Peyer's patch (tissue), 4 donors: ENCODE measurements around the gene SLC4A3. TPM values are rescaled to one million over a fixed set of nuclear protein-coding genes. Genes with fewer than 3 reads are reported as not detected.

Experiments
- DNase-seq, 3 donors: peaks; one replicate each; pipeline ENCODE4 v3.0.0-alpha.2; 2017 to 2019
- H3K27ac ChIP-seq, 4 donors: fragments of 200-600 bp; sonication (generic); one replicate each; pipeline ENCODE4 v1.5.1; 2016 to 2019
- H3K27me3 ChIP-seq, 2 donors: fragments of 200-600 bp; sonication (generic); one replicate each; pipeline ENCODE4 v1.5.1; 2019
- H3K36me3 ChIP-seq, 3 donors: fragments of 200-600 bp; sonication (generic); one replicate each; pipeline ENCODE4 v1.5.1; 2016 to 2019
- H3K4me1 ChIP-seq, 4 donors: fragments of 200-600 bp; sonication (generic); one replicate each; pipeline ENCODE4 v1.5.1; 2016 to 2019
- H3K4me3 ChIP-seq, 4 donors: fragments of 200-600 bp; sonication (generic); 1 replicate in 3 of 4; 2 replicates in 1 of 4; pipeline ENCODE4 v1.5.1; 2016 to 2019; ENCODE audit warnings: mild to moderate bottlenecking in 1 of 4
- H3K9me3 ChIP-seq, 4 donors: fragments of 200-600 bp; sonication (generic); one replicate each; pipeline ENCODE4 v1.5.1; 2016 to 2019; ENCODE audit warnings: mild to moderate bottlenecking in 1 of 4
- CTCF ChIP-seq, 6 experiments: fragments of 450-650 bp in 4 of 6; fragments of 200-600 bp in 2 of 6; sonication (generic) in 1 of 6; IDR thresholded peaks; one replicate each; pipeline ENCODE4 v1.5.1; 2017 to 2019; ENCODE audit warnings: antibody characterized with exemption in 6 of 6, mild to moderate bottlenecking in 3 of 6, moderate library complexity in 1 of 6
- POLR2A ChIP-seq, 2 donors: fragments of 450-650 bp; IDR thresholded peaks; one replicate each; pipeline ENCODE4 v1.5.1; 2017; ENCODE audit warnings: antibody characterized with exemption in 2 of 2, mild to moderate bottlenecking in 2 of 2, moderate library complexity in 2 of 2
- small RNA-seq, 2 donors: library from RNA; depleted of rRNA; stranded (forward); fragments of <200 nt; gene quantifications; one replicate each; pipeline ENCODE3, GENCODE V24; 2016
- total RNA-seq, 4 donors: library from RNA; depleted of rRNA; stranded (reverse); fragments of >200 nt; gene quantifications; one replicate each; pipeline ENCODE4 v1.1.0, GENCODE V29; 2016

SLC4A3 gene
- total RNA-seq, 4 donors from 2014 or later = 0.57 to 8.1 TPM; not detected in 2

- Histone ChIP-seq H3K27ac (no peak overlapping the region), H3K9me3 (no peaks in the 10 kb centered on the region), H3K4me1 (peaks cover 0 to under 1% (median 0%) of the 10 kb centered on the region in 4 donors), H3K4me3 (no peak overlapping the region), H3K36me3 (no peaks in the 10 kb centered on the region), H3K27me3 (no peaks in the 10 kb centered on the region)
- peak in 1 of 3 donors; percentile 70 for DNase-seq
- no peak for TF ChIP-seq POLR2A (IDR thresholded peaks at IDR 0.05)
- peak; percentile 40 to 76 (median 71) for TF ChIP-seq CTCF (IDR thresholded peaks at IDR 0.05)
Observed at GRCh38 chr2:219689676-219690628, 62.5 kb downstream of the SLC4A3 start.

GRCh38 chr2:219691571-219691970 lies 64.1 kb downstream of the SLC4A3 start:
- no peak for DNase-seq
- no peak overlapping the region for H3K4me3 ChIP-seq
- TF ChIP-seq POLR2A (IDR thresholded peaks at IDR 0.05) = no peak
- no peak for TF ChIP-seq CTCF (IDR thresholded peaks at IDR 0.05)

More at GRCh38 chr2:219691571-219691970, 64.1 kb downstream of the SLC4A3 start:
- Histone ChIP-seq H3K4me1 (no peaks in the 10 kb centered on the region), H3K27me3 (no peaks in the 10 kb centered on the region), H3K36me3 (no peaks in the 10 kb centered on the region), H3K27ac (no peak overlapping the region), H3K9me3 (no peaks in the 10 kb centered on the region)

Small RNA genes within 50 kb of the gene (small RNA-seq; reads per million reads assigned to genes)
- gene RN7SKP213 = 0 to 0.06 reads per million in 2 donors

Other genes with a start within 250 kb of the SLC4A3 start
- gene DNPEP, start 239.7 kb upstream of the SLC4A3 start, total RNA-seq = 100 to 1,000 TPM in 3 of 4 donors, 10 to 100 TPM in 1; 90.8 to 180 (median 177) TPM
- 100 to 1,000 TPM in 2 of 4 donors, 10 to 100 TPM in 2; 82.0 to 574 (median 112) TPM for gene DES, start 209.3 kb upstream of the SLC4A3 start, total RNA-seq
- 10 to 100 TPM in 2 of 4 donors, 1 to 10 TPM in 2; 3.2 to 49.5 (median 10.2) TPM for gene SPEG, start 192.8 kb upstream of the SLC4A3 start, total RNA-seq
- gene GMPPA, start 128.7 kb upstream of the SLC4A3 start, total RNA-seq = 10 to 100 TPM; 35.0 to 69.6 (median 38.9) TPM
- gene ASIC4, start 113.1 kb upstream of the SLC4A3 start, total RNA-seq = under 1 TPM in 1 of 4 donors, not detected in 3; 0.27 TPM
- gene CHPF, start 83.8 kb upstream of the SLC4A3 start, total RNA-seq = 100 to 1,000 TPM in 1 of 4 donors, 10 to 100 TPM in 3; 19.0 to 122 (median 90.5) TPM
- gene TMEM198, start 83.6 kb upstream of the SLC4A3 start, total RNA-seq = 10 to 100 TPM in 3 of 4 donors, 1 to 10 TPM in 1; 6.6 to 25.5 (median 13.9) TPM
- gene OBSL1, start 56.1 kb upstream of the SLC4A3 start, total RNA-seq = 10 to 100 TPM in 3 of 4 donors, 1 to 10 TPM in 1; 7.5 to 43.7 (median 21.2) TPM
- gene INHA, start 55.3 kb upstream of the SLC4A3 start, total RNA-seq = not detected
- gene STK11IP, start 29.8 kb upstream of the SLC4A3 start, total RNA-seq = 10 to 100 TPM; 19.4 to 62.6 (median 51.5) TPM